ENCODE measurements around the gene AGAP1. TPM values are rescaled to one million over a fixed set of nuclear protein-coding genes. Genes with fewer than 3 reads are reported as not detected.

Gene AGAP1
- total and polyA plus RNA-seq, 2 donors from 2014 or later, result 8.1 to 44.5 TPM

DNA sequence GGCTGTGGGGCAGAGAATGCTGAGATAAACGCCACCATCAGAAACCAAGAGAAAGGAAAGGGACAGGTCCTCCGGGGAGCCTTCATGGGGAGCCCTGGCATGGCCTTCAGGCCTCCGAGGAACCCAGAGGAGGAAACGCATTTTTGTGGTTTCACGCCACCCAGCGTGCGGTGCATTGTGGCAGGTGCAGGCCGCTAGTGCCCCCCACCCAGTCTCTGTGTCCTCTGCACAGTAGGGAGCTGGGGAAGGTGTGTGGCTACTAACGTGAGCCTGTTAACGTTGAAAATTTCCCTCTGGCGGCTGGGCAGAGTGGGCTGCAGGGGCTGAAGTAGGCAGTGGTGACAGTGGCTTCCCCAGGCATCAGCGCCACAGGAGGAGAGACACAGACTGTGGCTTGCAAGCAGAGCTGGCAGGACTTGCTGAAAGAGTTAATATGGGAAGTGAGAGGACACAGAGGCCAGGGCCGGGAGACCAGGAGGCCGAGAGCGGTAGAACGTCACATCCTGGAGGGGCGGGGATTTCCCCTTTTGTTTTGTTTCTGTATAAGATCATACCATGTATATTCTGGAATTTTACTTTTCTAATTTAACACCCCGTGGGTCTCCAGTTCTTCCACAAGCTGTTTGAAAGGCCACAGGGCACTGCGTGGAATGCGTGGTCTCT, 507.5 kb downstream of the AGAP1 start:
- H3K27ac ChIP-seq (ENCODE audit: low read depth in 2 of 2, low read length in 2 of 2), result no peak overlapping the region

GRCh38 chr2:236001854-236002253, 508.0 kb downstream of the AGAP1 start:
- TF ChIP-seq CTCF (IDR thresholded peaks at IDR 0.05; ENCODE audit: borderline replicate concordance, extremely low read depth, insufficient read depth), result no peak
- FAIRE-seq, result no peak
- H3K9ac ChIP-seq (ENCODE audit: low read length in 3 of 3), result no peak overlapping the region

More for the DNA sequence above, 507.5 kb downstream of the AGAP1 start:
- intact Hi-C loops (cut with DNase I), result no loop called here
- no peak overlapping the region for H3K4me3 ChIP-seq (ENCODE audit: low read length in 3 of 3)
- H3K4me1 ChIP-seq (ENCODE audit: control insufficient read depth in 2 of 3, insufficient read depth in 2 of 3, low read depth in 1 of 3, low read length in 3 of 3), result no peaks in the 10 kb centered on the region
- FAIRE-seq (no peak), DNase-seq (no peak)
- H3K27me3 ChIP-seq (ENCODE audit: control insufficient read depth, insufficient read depth, low read length), result no peaks in the 10 kb centered on the region
- no peak for TF ChIP-seq CTCF (IDR thresholded peaks at IDR 0.05; ENCODE audit: borderline replicate concordance, extremely low read depth, insufficient read depth)
- no peaks in the 10 kb centered on the region for H3K9me3 ChIP-seq (ENCODE audit: control insufficient read depth in 2 of 3, insufficient read depth in 1 of 3, low read length in 3 of 3)
- no peak overlapping the region for H3K9ac ChIP-seq (ENCODE audit: low read length in 3 of 3)
- H3K36me3 ChIP-seq (ENCODE audit: control insufficient read depth in 2 of 3, insufficient read depth in 3 of 3, low read length in 3 of 3), result peaks cover 0 to 2% (median 0%) of the 10 kb centered on the region in 3 donors

DNA sequence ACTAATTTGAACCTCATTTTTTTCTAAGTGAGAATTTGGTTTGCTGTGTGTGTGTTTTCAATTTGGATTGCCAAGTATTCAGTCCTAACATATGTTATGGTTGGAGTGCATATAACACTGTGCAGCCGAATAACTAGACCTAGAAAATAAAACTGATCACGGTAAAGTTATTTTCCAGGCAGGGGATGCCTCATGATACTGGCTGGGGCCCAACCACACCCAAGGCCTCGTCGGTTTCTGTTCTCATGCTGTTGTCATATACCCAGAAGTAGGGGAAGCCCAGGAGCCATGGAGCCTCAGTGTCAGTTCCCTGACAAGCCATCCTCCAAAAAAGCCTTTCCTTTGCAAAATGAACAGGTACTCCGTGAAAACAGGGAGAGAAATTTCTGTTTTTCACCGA, 514.2 kb downstream of the AGAP1 start:
- Histone ChIP-seq H3K4me1 (ENCODE audit: control insufficient read depth in 2 of 3, insufficient read depth in 2 of 3, low read depth in 1 of 3, low read length in 3 of 3) (no peaks in the 10 kb centered on the region), H3K9me3 (ENCODE audit: control insufficient read depth in 2 of 3, insufficient read depth in 1 of 3, low read length in 3 of 3) (no peaks in the 10 kb centered on the region), H3K9ac (ENCODE audit: low read length in 3 of 3) (no peak overlapping the region), H3K27ac (ENCODE audit: low read depth in 2 of 2, low read length in 2 of 2) (no peak overlapping the region), H3K27me3 (ENCODE audit: control insufficient read depth, insufficient read depth, low read length) (no peaks in the 10 kb centered on the region), H3K4me3 (ENCODE audit: low read length in 3 of 3) (no peak overlapping the region), H3K36me3 (ENCODE audit: control insufficient read depth in 2 of 3, insufficient read depth in 3 of 3, low read length in 3 of 3) (no peaks in the 10 kb centered on the region)
- DNase-seq (no peak), FAIRE-seq (no peak)
- intact Hi-C loops (cut with DNase I), result no loop called here
- no peak for TF ChIP-seq CTCF (IDR thresholded peaks at IDR 0.05; ENCODE audit: borderline replicate concordance, extremely low read depth, insufficient read depth)

More at GRCh38 chr2:236001854-236002253, 508.0 kb downstream of the AGAP1 start:
- H3K9me3 ChIP-seq (ENCODE audit: control insufficient read depth in 2 of 3, insufficient read depth in 1 of 3, low read length in 3 of 3), result no peaks in the 10 kb centered on the region
- no peak overlapping the region for H3K4me3 ChIP-seq (ENCODE audit: low read length in 3 of 3)
- peaks cover 0 to 2% (median 0%) of the 10 kb centered on the region in 3 donors for H3K36me3 ChIP-seq (ENCODE audit: control insufficient read depth in 2 of 3, insufficient read depth in 3 of 3, low read length in 3 of 3)
- intact Hi-C loops (cut with DNase I), result no loop called here
- no peak overlapping the region for H3K27ac ChIP-seq (ENCODE audit: low read depth in 2 of 2, low read length in 2 of 2)
- DNase-seq, result no peak
- no peaks in the 10 kb centered on the region for H3K27me3 ChIP-seq (ENCODE audit: control insufficient read depth, insufficient read depth, low read length)
- H3K4me1 ChIP-seq (ENCODE audit: control insufficient read depth in 2 of 3, insufficient read depth in 2 of 3, low read depth in 1 of 3, low read length in 3 of 3), result no peaks in the 10 kb centered on the region

Measured in kidney (tissue), 14 donors.